Epithelial cell of proximal tubule (primary cell): ENCODE results near the gene ROPN1L. TPM values are rescaled to one million over a fixed set of nuclear protein-coding genes. Genes with fewer than 3 reads are reported as not detected.

Experiments
- DNase-seq: peaks from one replicate; pipeline ENCODE4 v3.0.0-alpha.2; 2011; ENCODE audit warnings: low read depth
- H3K4me3 ChIP-seq: 2 replicates; pipeline ENCODE4 v1.5.1; 2011; ENCODE audit warnings: low read depth, mild to moderate bottlenecking, low read length
- CTCF ChIP-seq: conservative IDR thresholded peaks from 2 replicates; pipeline ENCODE4 v1.5.1; 2012; ENCODE audit warnings: low read depth, mild to moderate bottlenecking, low read length
- total RNA-seq: library from RNA; depleted of rRNA; stranded (reverse); fragments of >200 nt; gene quantifications from 2 replicates; pipeline ENCODE4 v1.2.3, GENCODE V29; 2015

ROPN1L gene
- total RNA-seq, 1 donor from 2014 or later: not detected

- TF ChIP-seq CTCF: no peak
- no peak overlapping the region for H3K4me3 ChIP-seq
- no peak for DNase-seq
These were observed 40.2 kb upstream of the ROPN1L start for GRCh38 chr5:10401498-10401897.

- no peak for DNase-seq
- H3K4me3 ChIP-seq: no peak overlapping the region
- TF ChIP-seq CTCF: no peak
These were observed 37.9 kb upstream of the ROPN1L start for GRCh38 chr5:10403829-10404228.

GRCh38 chr5:10406651-10407050 lies 35.0 kb upstream of the ROPN1L start:
- no peak for DNase-seq
- H3K4me3 ChIP-seq: no peak overlapping the region
- no peak for TF ChIP-seq CTCF

- no peak for DNase-seq
- no peak overlapping the region for H3K4me3 ChIP-seq
- no peak for TF ChIP-seq CTCF
These were observed 32.2 kb upstream of the ROPN1L start for GRCh38 chr5:10409504-10409903.

GRCh38 chr5:10410662-10411061 lies 31.0 kb upstream of the ROPN1L start:
- DNase-seq: no peak
- no peak overlapping the region for H3K4me3 ChIP-seq
- TF ChIP-seq CTCF: no peak

- DNase-seq: no peak
- H3K4me3 ChIP-seq: no peak overlapping the region
- no peak for TF ChIP-seq CTCF
These were observed 30.3 kb upstream of the ROPN1L start for GRCh38 chr5:10411336-10411735.

- no peak for DNase-seq
- TF ChIP-seq CTCF: no peak
- no peak overlapping the region for H3K4me3 ChIP-seq
These were observed 24.8 kb upstream of the ROPN1L start for GRCh38 chr5:10416868-10417267.
